Gastroesophageal sphincter (tissue), 3 donors: ENCODE measurements around the gene SIRT2.

Experiments
- CTCF ChIP-seq, 4 experiments: fragments of 200-600 bp in 2 of 4; fragments of 450-650 bp in 2 of 4; sonication (generic) in 1 of 4; IDR thresholded peaks; one replicate each; pipeline ENCODE4 v1.5.1; 2017 to 2019; ENCODE audit warnings: antibody characterized with exemption in 4 of 4, mild to moderate bottlenecking in 2 of 4, moderate library complexity in 2 of 4
- EP300 ChIP-seq: sonication (generic); formaldehyde crosslinking; IDR thresholded peaks from one replicate; pipeline ENCODE4 v1.6.1; 2017; ENCODE audit warnings: antibody characterized with exemption, mild to moderate bottlenecking
- POLR2A ChIP-seq, 2 donors: fragments of 450-650 bp; IDR thresholded peaks; one replicate each; pipeline ENCODE4 v1.6.1; 2017; ENCODE audit warnings: antibody characterized with exemption in 2 of 2, mild to moderate bottlenecking in 2 of 2, moderate library complexity in 1 of 2

GRCh38 chr19:38830039-38830733, 69.2 kb downstream of the SIRT2 start:
- no peak for TF ChIP-seq CTCF (IDR thresholded peaks at IDR 0.05)
- no peak for TF ChIP-seq POLR2A (IDR thresholded peaks at IDR 0.05)
- no peak for TF ChIP-seq EP300
